HL-60 (cell line): ENCODE results near the gene PIGP.

Experiments used
- CTCF ChIP-seq: IDR thresholded peaks from one replicate; pipeline ENCODE4 v1.5.1; 2011; ENCODE audit warnings: low read length, control low read depth, inconsistent platforms; ENCODE audit not compliant: insufficient read depth
- GABPA ChIP-seq: IDR thresholded peaks from 2 replicates; pipeline ENCODE4 v1.6.1; 2012; ENCODE audit warnings: low read depth
- POLR2AphosphoS5 ChIP-seq: IDR thresholded peaks from 2 replicates; pipeline ENCODE4 v1.6.1; 2012; ENCODE audit warnings: low read depth
- REST ChIP-seq: IDR thresholded peaks from 2 replicates; pipeline ENCODE4 v1.6.1; 2012; ENCODE audit warnings: low read depth; ENCODE audit not compliant: insufficient replicate concordance
- SPI1 ChIP-seq: IDR thresholded peaks from 2 replicates; pipeline ENCODE4 v1.6.1; 2012; ENCODE audit warnings: low read depth, mild to moderate bottlenecking, borderline replicate concordance

- TF ChIP-seq CTCF: no peak
- no peak for TF ChIP-seq GABPA
- TF ChIP-seq POLR2AphosphoS5: no peak
- no peak for TF ChIP-seq REST
- no peak for TF ChIP-seq SPI1
Measured at GRCh38 chr21:37082856-37083528, 10.1 kb upstream of the PIGP start.
